ENCODE data around the gene MARS1.

MARS1 gene

GRCh38 chr12:57461276-57461916 is 26.5 kb upstream of the MARS1 start:
- TF ChIP-seq CTCF (IDR thresholded peaks at IDR 0.05; ENCODE audit: control insufficient read depth, insufficient read depth, low read depth, low read length, missing control alignments): no peak
- DNase-seq (ENCODE audit: low read depth): no peak
- peak overlapping the region; percentile 79 for H3K4me3 ChIP-seq (ENCODE audit: control insufficient read depth, low read depth, low read length)

- no peak for TF ChIP-seq CTCF (IDR thresholded peaks at IDR 0.05; ENCODE audit: control insufficient read depth, insufficient read depth, low read depth, low read length, missing control alignments)
- DNase-seq (ENCODE audit: low read depth): no peak
- peak overlapping the region; percentile 79 for H3K4me3 ChIP-seq (ENCODE audit: control insufficient read depth, low read depth, low read length)
Observed at GRCh38 chr12:57461917-57462250, 26.0 kb upstream of the MARS1 start.

GRCh38 chr12:57462251-57462911 is 25.5 kb upstream of the MARS1 start:
- peak; percentile 97 for TF ChIP-seq CTCF (IDR thresholded peaks at IDR 0.05; ENCODE audit: control insufficient read depth, insufficient read depth, low read depth, low read length, missing control alignments)
- H3K4me3 ChIP-seq (ENCODE audit: control insufficient read depth, low read depth, low read length): peak overlapping the region; percentile 79
- DNase-seq (ENCODE audit: low read depth): no peak

GRCh38 chr12:57462912-57463253 is 25.0 kb upstream of the MARS1 start:
- TF ChIP-seq CTCF (IDR thresholded peaks at IDR 0.05; ENCODE audit: control insufficient read depth, insufficient read depth, low read depth, low read length, missing control alignments): no peak
- DNase-seq (ENCODE audit: low read depth): no peak
- H3K4me3 ChIP-seq (ENCODE audit: control insufficient read depth, low read depth, low read length): no peak overlapping the region

GRCh38 chr12:57464569-57464968 is 23.3 kb upstream of the MARS1 start:
- TF ChIP-seq CTCF (IDR thresholded peaks at IDR 0.05; ENCODE audit: control insufficient read depth, insufficient read depth, low read depth, low read length, missing control alignments): no peak

GRCh38 chr12:57465030-57465746 is 22.7 kb upstream of the MARS1 start:
- TF ChIP-seq CTCF (IDR thresholded peaks at IDR 0.05; ENCODE audit: control insufficient read depth, insufficient read depth, low read depth, low read length, missing control alignments): no peak
- no peak overlapping the region for H3K4me3 ChIP-seq (ENCODE audit: control insufficient read depth, low read depth, low read length)
- DNase-seq (ENCODE audit: low read depth): no peak

More at GRCh38 chr12:57464569-57464968, 23.3 kb upstream of the MARS1 start:
- DNase-seq (ENCODE audit: low read depth): no peak
- H3K4me3 ChIP-seq (ENCODE audit: control insufficient read depth, low read depth, low read length): no peak overlapping the region

Measured in AG09309 (cell line).